GM12864 (cell line): Measurements from ENCODE around the gene CD8B.

Experiments used
- DNase-seq: peaks from one replicate; pipeline ENCODE4 v3.0.0-alpha.2; 2011; ENCODE audit warnings: low read depth
- H3K4me3 ChIP-seq: 2 replicates; pipeline ENCODE4 v1.5.1; 2011; ENCODE audit warnings: mild to moderate bottlenecking, low read depth, low read length, control low read depth
- CTCF ChIP-seq: IDR thresholded peaks from 2 replicates; pipeline ENCODE4 v1.5.1; 2011; ENCODE audit warnings: low read depth, mild to moderate bottlenecking, moderate library complexity, low read length, control low read depth, inconsistent platforms; ENCODE audit errors: missing control alignments

The CD8B gene

GRCh38 chr2:86825036-86825692, 36.5 kb downstream of the CD8B start:
- DNase-seq, result no peak
- no peak for TF ChIP-seq CTCF
- no peak overlapping the region for H3K4me3 ChIP-seq

GRCh38 chr2:86822668-86823345, 38.9 kb downstream of the CD8B start:
- no peak for TF ChIP-seq CTCF
- H3K4me3 ChIP-seq, result no peak overlapping the region

GRCh38 chr2:86821842-86822241, 39.8 kb downstream of the CD8B start:
- no peak for DNase-seq
- no peak for TF ChIP-seq CTCF
- no peak overlapping the region for H3K4me3 ChIP-seq

More at GRCh38 chr2:86822668-86823345, 38.9 kb downstream of the CD8B start:
- DNase-seq, result no peak

GRCh38 chr2:86821306-86821705, 40.4 kb downstream of the CD8B start:
- DNase-seq, result no peak
- TF ChIP-seq CTCF, result no peak
- H3K4me3 ChIP-seq, result no peak overlapping the region

- TF ChIP-seq CTCF, result no peak
- no peak for DNase-seq
- H3K4me3 ChIP-seq, result no peak overlapping the region
Measured at GRCh38 chr2:86818957-86819356, 42.7 kb downstream of the CD8B start.

- DNase-seq, result no peak
- no peak for TF ChIP-seq CTCF
- no peak overlapping the region for H3K4me3 ChIP-seq
Measured at GRCh38 chr2:86818114-86818801, 43.4 kb downstream of the CD8B start.

- DNase-seq, result no peak
- no peak overlapping the region for H3K4me3 ChIP-seq
- TF ChIP-seq CTCF, result no peak
Measured at GRCh38 chr2:86815611-86816010, 46.1 kb downstream of the CD8B start.
